Lower leg skin (tissue), 3 donors: ENCODE data around the gene PRDM8.

Source experiments
- POLR2A ChIP-seq, 2 donors: fragments of 450-650 bp; IDR thresholded peaks; one replicate each; pipeline ENCODE4 v1.6.1; 2016 to 2017; ENCODE audit warnings: antibody characterized with exemption in 2 of 2, mild to moderate bottlenecking in 1 of 2, moderate library complexity in 1 of 2
- TF ChIP-seq, protein P1 (sequence below), 3 donors: fragments of 450-650 bp; IDR thresholded peaks; one replicate each; pipeline ENCODE4 v1.5.1; 2016; ENCODE audit warnings: antibody characterized with exemption in 3 of 3, mild to moderate bottlenecking in 3 of 3, moderate library complexity in 2 of 3

GRCh38 chr4:80252953-80253352, 55.6 kb downstream of the PRDM8 start:
- TF ChIP-seq, protein P1, sequence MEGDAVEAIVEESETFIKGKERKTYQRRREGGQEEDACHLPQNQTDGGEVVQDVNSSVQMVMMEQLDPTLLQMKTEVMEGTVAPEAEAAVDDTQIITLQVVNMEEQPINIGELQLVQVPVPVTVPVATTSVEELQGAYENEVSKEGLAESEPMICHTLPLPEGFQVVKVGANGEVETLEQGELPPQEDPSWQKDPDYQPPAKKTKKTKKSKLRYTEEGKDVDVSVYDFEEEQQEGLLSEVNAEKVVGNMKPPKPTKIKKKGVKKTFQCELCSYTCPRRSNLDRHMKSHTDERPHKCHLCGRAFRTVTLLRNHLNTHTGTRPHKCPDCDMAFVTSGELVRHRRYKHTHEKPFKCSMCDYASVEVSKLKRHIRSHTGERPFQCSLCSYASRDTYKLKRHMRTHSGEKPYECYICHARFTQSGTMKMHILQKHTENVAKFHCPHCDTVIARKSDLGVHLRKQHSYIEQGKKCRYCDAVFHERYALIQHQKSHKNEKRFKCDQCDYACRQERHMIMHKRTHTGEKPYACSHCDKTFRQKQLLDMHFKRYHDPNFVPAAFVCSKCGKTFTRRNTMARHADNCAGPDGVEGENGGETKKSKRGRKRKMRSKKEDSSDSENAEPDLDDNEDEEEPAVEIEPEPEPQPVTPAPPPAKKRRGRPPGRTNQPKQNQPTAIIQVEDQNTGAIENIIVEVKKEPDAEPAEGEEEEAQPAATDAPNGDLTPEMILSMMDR (IDR thresholded peaks at IDR 0.05) = no peak
- TF ChIP-seq POLR2A (IDR thresholded peaks at IDR 0.05) = no peak
